ENCODE results near the gene IL36B.

DNA sequence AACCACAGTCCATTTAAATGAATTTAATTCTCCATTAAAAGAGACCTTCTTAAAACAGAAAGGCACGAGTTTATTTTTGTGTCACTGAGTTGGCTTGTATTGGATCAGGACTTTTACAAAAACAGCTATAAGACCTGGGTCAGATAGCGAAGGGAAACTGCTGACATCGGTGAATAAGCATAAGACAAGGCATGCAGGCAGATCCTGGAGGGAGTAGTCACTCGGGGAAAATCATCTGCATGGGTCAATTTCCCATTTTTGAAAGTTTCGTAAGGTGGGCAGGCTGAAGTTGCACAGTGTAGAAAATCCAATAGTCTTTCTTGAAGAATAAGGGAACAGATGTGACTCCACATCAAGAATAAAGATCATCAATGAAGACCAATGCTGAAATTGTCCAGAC lies 12.9 kb downstream of the IL36B start:
- TF ChIP-seq, protein P1, sequence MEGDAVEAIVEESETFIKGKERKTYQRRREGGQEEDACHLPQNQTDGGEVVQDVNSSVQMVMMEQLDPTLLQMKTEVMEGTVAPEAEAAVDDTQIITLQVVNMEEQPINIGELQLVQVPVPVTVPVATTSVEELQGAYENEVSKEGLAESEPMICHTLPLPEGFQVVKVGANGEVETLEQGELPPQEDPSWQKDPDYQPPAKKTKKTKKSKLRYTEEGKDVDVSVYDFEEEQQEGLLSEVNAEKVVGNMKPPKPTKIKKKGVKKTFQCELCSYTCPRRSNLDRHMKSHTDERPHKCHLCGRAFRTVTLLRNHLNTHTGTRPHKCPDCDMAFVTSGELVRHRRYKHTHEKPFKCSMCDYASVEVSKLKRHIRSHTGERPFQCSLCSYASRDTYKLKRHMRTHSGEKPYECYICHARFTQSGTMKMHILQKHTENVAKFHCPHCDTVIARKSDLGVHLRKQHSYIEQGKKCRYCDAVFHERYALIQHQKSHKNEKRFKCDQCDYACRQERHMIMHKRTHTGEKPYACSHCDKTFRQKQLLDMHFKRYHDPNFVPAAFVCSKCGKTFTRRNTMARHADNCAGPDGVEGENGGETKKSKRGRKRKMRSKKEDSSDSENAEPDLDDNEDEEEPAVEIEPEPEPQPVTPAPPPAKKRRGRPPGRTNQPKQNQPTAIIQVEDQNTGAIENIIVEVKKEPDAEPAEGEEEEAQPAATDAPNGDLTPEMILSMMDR (IDR thresholded peaks at IDR 0.05), result no peak
- no peak for TF ChIP-seq POLR2A (IDR thresholded peaks at IDR 0.05)
